ENCODE measurements around the gene XPNPEP3. TPM values are rescaled to one million over a fixed set of nuclear protein-coding genes. Genes with fewer than 3 reads are reported as not detected.

The XPNPEP3 gene
- total RNA-seq, 3 donors from 2014 or later (not counting 1 experiment from before 2014, with no cell fraction given), result 14.8 to 17.8 (median 15.1) TPM

DNA sequence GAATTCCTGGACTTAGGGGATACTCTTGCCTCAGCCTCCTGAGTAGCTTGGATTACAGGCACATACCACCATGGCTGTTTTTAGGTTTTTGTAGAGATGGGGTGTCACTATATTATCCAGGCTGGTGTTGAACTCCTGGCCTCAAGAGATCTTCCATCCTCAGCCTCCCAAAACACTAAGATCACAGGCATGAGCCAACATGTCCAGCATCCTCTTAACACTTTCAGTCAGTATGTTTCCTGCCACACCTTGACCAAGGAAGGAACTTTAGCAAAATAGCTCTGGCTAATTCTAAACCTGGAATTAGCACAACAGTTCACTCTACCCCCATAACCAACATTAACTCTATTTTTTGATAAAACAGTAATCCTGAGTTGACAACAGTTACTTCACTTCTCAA lies 32.2 kb downstream of the XPNPEP3 start:
- intact Hi-C loops (cut with micrococcal nuclease), result no loop called here
- Mint-ChIP-seq H3K27me3 (ENCODE audit: low read depth in 2 of 2) (no peaks in the 10 kb centered on the region), H3K4me1 (no peaks in the 10 kb centered on the region), H3K9me3 (no peaks in the 10 kb centered on the region), H3K36me3 (peaks cover 16% of the 10 kb centered on the region), H3K4me3 (no peak overlapping the region), H3K27ac (no peak overlapping the region)
- Histone ChIP-seq H3K36me3 (ENCODE audit: control insufficient read depth, insufficient read depth, low read length) (peaks cover 29% of the 10 kb centered on the region), H3K4me1 (ENCODE audit: control insufficient read depth, insufficient read depth, low read length) (no peaks in the 10 kb centered on the region), H3K9me3 (ENCODE audit: control insufficient read depth, insufficient read depth, low read length) (no peaks in the 10 kb centered on the region), H3K27ac (ENCODE audit: low read length) (no peak overlapping the region), H3K27me3 (ENCODE audit: control insufficient read depth, insufficient read depth, low read length) (no peaks in the 10 kb centered on the region), H3K4me3 (ENCODE audit: low read length) (no peak overlapping the region)
- DNase-seq (no peak), ATAC-seq (no peak)
- TF ChIP-seq, protein P1, sequence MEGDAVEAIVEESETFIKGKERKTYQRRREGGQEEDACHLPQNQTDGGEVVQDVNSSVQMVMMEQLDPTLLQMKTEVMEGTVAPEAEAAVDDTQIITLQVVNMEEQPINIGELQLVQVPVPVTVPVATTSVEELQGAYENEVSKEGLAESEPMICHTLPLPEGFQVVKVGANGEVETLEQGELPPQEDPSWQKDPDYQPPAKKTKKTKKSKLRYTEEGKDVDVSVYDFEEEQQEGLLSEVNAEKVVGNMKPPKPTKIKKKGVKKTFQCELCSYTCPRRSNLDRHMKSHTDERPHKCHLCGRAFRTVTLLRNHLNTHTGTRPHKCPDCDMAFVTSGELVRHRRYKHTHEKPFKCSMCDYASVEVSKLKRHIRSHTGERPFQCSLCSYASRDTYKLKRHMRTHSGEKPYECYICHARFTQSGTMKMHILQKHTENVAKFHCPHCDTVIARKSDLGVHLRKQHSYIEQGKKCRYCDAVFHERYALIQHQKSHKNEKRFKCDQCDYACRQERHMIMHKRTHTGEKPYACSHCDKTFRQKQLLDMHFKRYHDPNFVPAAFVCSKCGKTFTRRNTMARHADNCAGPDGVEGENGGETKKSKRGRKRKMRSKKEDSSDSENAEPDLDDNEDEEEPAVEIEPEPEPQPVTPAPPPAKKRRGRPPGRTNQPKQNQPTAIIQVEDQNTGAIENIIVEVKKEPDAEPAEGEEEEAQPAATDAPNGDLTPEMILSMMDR (IDR thresholded peaks at IDR 0.05), result no peak

DNA sequence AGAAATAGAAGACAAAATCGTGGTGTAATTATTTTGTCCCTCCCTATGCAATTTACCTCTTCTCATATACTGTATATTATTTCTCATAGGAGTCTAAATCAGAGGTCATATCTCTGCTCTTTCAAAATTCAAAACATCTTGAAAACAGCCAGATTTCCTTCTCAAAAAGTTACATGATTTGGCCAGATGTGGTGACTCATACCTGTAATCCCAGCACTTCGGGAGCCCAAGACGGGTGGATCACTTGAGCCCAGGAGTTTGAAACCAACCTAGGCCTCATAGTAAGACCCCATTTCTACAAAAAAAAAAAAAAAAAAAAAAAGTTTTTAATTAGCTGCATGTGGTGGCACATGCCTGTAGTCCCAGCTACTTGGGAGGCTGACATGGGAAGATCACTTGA lies 33.9 kb downstream of the XPNPEP3 start:
- intact Hi-C loops (cut with micrococcal nuclease), result no loop called here
- H3K36me3 Mint-ChIP-seq, result peaks cover 16% of the 10 kb centered on the region
- ATAC-seq, result no peak

DNA sequence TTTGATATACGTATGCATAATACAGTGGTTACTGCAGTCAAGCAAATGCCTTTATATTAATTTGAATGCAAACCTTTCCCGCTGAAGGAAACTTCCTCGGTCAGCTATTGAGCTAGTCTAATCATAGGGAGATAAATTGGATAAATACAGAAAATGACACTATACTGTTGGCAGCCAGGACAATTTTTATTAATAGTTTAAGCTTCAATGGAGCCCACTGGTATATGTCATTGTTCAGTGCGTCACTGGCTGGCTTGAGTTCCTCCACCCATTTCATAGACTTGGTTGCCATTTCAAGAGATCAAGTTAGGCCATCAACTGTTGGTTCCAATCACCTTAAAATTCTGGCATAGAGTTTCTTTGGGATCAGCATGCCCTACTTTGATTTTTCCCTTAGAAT lies 37.5 kb downstream of the XPNPEP3 start:
- Mint-ChIP-seq H3K27me3 (ENCODE audit: low read depth in 2 of 2) (no peaks in the 10 kb centered on the region), H3K4me1 (peaks cover 5 to 7% of the 10 kb centered on the region in 2 donors), H3K9me3 (no peaks in the 10 kb centered on the region), H3K36me3 (peaks cover 1% of the 10 kb centered on the region), H3K27ac (no peak overlapping the region), H3K4me3 (no peak overlapping the region)
- no peak overlapping the region for H3K27ac ChIP-seq (ENCODE audit: low read length)
- no peak for ATAC-seq
- no peaks in the 10 kb centered on the region for H3K27me3 ChIP-seq (ENCODE audit: control insufficient read depth, insufficient read depth, low read length)
- no peaks in the 10 kb centered on the region for H3K4me1 ChIP-seq (ENCODE audit: control insufficient read depth, insufficient read depth, low read length)
- no peaks in the 10 kb centered on the region for H3K9me3 ChIP-seq (ENCODE audit: control insufficient read depth, insufficient read depth, low read length)
- TF ChIP-seq, protein P1 (IDR thresholded peaks at IDR 0.05), result no peak
- no peak overlapping the region for H3K4me3 ChIP-seq (ENCODE audit: low read length)
- WGBS (ENCODE audit: insufficient coverage), result 99% methylated on average over 4 of the region's 4 CpGs
- peaks cover 2% of the 10 kb centered on the region for H3K36me3 ChIP-seq (ENCODE audit: control insufficient read depth, insufficient read depth, low read length)
- intact Hi-C loops (cut with micrococcal nuclease), result no loop called here
- no peak for DNase-seq

More for the DNA sequence above, 33.9 kb downstream of the XPNPEP3 start:
- H3K27ac ChIP-seq (ENCODE audit: low read length), result no peak overlapping the region
- no peaks in the 10 kb centered on the region for H3K9me3 Mint-ChIP-seq
- H3K27ac Mint-ChIP-seq, result no peak overlapping the region
- no peaks in the 10 kb centered on the region for H3K27me3 ChIP-seq (ENCODE audit: control insufficient read depth, insufficient read depth, low read length)
- TF ChIP-seq, protein P1 (IDR thresholded peaks at IDR 0.05), result no peak
- no peak for DNase-seq
- peaks cover 29% of the 10 kb centered on the region for H3K36me3 ChIP-seq (ENCODE audit: control insufficient read depth, insufficient read depth, low read length)
- H3K4me3 ChIP-seq (ENCODE audit: low read length), result no peak overlapping the region
- H3K4me3 Mint-ChIP-seq, result no peak overlapping the region
- 100% methylated on average over 2 of the region's 3 CpGs for WGBS (ENCODE audit: insufficient coverage)
- H3K27me3 Mint-ChIP-seq (ENCODE audit: low read depth in 2 of 2), result no peaks in the 10 kb centered on the region
- no peaks in the 10 kb centered on the region for H3K4me1 Mint-ChIP-seq
- H3K9me3 ChIP-seq (ENCODE audit: control insufficient read depth, insufficient read depth, low read length), result no peaks in the 10 kb centered on the region
- H3K4me1 ChIP-seq (ENCODE audit: control insufficient read depth, insufficient read depth, low read length), result no peaks in the 10 kb centered on the region

DNA sequence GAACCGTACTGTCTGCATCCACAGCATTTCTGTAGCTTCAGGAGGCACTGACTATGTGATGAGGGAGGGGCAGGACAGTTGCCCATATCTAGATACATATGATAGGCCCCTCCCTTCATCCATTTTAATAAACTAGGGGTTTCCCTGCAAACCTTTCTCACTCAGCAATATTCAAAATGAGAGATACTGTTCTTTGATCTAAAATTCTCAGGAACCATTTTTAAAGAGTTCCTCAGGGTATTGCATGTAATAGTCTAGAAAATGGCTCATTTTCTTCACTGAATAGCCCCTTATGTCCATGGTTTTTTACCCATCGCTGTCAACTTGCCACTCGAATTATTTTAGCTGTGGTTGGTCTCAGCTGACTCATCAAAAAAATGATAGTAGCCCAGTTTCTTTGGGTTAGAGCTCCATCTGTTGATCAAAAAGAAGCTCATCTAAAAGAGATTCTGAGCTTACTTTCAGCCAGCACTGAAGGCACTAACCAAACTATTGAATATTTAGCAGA lies 42.0 kb downstream of the XPNPEP3 start:
- WGBS (ENCODE audit: insufficient coverage), result 3% methylated on average over 2 of the region's 3 CpGs
- ATAC-seq, result peak in 2 of 3 donors; percentile 54 to 61
- intact Hi-C loops (cut with micrococcal nuclease), result no loop called here
- Mint-ChIP-seq H3K36me3 (no peaks in the 10 kb centered on the region), H3K27me3 (ENCODE audit: low read depth in 2 of 2) (no peaks in the 10 kb centered on the region), H3K4me1 (peaks cover 5 to 7% of the 10 kb centered on the region in 2 donors), H3K27ac (no peak overlapping the region), H3K4me3 (no peak overlapping the region), H3K9me3 (no peaks in the 10 kb centered on the region)
- Histone ChIP-seq H3K9me3 (ENCODE audit: control insufficient read depth, insufficient read depth, low read length) (no peaks in the 10 kb centered on the region), H3K4me3 (ENCODE audit: low read length) (no peak overlapping the region), H3K36me3 (ENCODE audit: control insufficient read depth, insufficient read depth, low read length) (peaks cover 4% of the 10 kb centered on the region), H3K4me1 (ENCODE audit: control insufficient read depth, insufficient read depth, low read length) (no peaks in the 10 kb centered on the region), H3K27me3 (ENCODE audit: control insufficient read depth, insufficient read depth, low read length) (no peaks in the 10 kb centered on the region), H3K27ac (ENCODE audit: low read length) (no peak overlapping the region)
- TF ChIP-seq, protein P1 (IDR thresholded peaks at IDR 0.05), result no peak
- DNase-seq, result peak in 1 of 2 donors; percentile 69

Data from natural killer cell (primary cell).